H1 (cell line): Measurements from ENCODE around the gene CEP350. TPM values are rescaled to one million over a fixed set of nuclear protein-coding genes. Genes with fewer than 3 reads are reported as not detected.

ENCODE experiments used
- CHD7 ChIP-seq: fragments of 300-600 bp; sonication (generic); IDR thresholded peaks from 2 replicates; pipeline ENCODE4 v1.7.1; 2012; ENCODE audit warnings: low read length, moderate library complexity, mild to moderate bottlenecking, inconsistent platforms; ENCODE audit not compliant: insufficient replicate concordance
- polyA plus RNA-seq, 7 experiments: library from polyadenylated mRNA; depleted of rRNA in 3 of 7; stranded (reverse) in 5 of 7; unstranded in 2 of 7; fragments of >200 nt in 5 of 7; fragments of 200-250 nt in 2 of 7; gene quantifications; 1 replicate in 5 of 7; 2 replicates in 1 of 7; 4 replicates in 1 of 7; pipeline versions ENCODE4 v1.2.1 to v1.2.3, GENCODE V29; 2011 to 2013; ENCODE audit warnings: missing spikeins in 2 of 7, mixed read lengths in 2 of 7
- total RNA-seq: library from RNA; stranded (reverse); fragmentation: NEBNext Ultra II Directional; extraction: Animal tissue kit (Norgen Biotek cat#: 25700); gene quantifications from 2 replicates; pipeline ENCODE4 v1.2.1, GENCODE V29; 2021

CEP350 gene
- total and polyA plus RNA-seq, 2 of the 8 experiments (the other 6 are each of a cell fraction or from before 2014, with no cell fraction given) = 5.6 to 39.4 TPM

- no peak for TF ChIP-seq CHD7
Measured at GRCh38 chr1:179971563-179972496, 17.2 kb downstream of the CEP350 start (continued).
